OCI-LY7 (cell line): ENCODE results near the gene MARK3.

Experiments used
- CTCF ChIP-seq: fragments of 200-600 bp; sonication (generic); conservative IDR thresholded peaks from 2 replicates; pipeline ENCODE4 v1.5.1; 2014; ENCODE audit warnings: mild to moderate bottlenecking, antibody characterized with exemption, low read length, moderate library complexity, mixed read lengths
- EZH2phosphoT487 ChIP-seq: fragments of 200-600 bp; sonication (generic); IDR thresholded peaks from 2 replicates; pipeline ENCODE4 v1.6.1; 2018; ENCODE audit warnings: low read depth, borderline replicate concordance, mild to moderate bottlenecking, mixed run types, antibody characterized with exemption, low read length, moderate library complexity, mixed read lengths

DNA sequence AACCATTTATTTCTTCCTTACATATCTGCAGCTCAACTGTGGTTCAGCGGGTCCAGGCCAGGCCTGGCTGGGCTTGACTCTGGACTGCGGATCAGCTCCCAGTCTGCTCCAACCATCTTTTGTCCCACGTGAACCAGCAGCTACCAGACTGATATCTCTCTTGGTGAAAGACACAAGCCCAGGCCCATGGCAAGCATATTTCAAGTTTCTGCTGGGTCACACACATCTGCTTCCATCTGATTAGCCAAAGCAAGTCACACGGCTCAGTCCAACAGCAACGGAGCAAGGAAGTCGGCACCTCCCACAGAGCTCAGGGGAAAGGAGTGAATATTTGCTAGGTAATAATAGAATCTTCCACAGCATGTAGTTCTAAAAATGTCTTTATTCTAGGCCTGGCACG lies 24.7 kb upstream of the MARK3 start:
- TF ChIP-seq CTCF: no peak
- no peak for TF ChIP-seq EZH2phosphoT487
